Fibroblast of lung (primary cell): ENCODE measurements around the gene DVL1.

Experiments used
- CTCF ChIP-seq, 2 donors: IDR thresholded peaks in 1 of 2; conservative IDR thresholded peaks in 1 of 2; 1 replicate in 1 of 2; 2 replicates in 1 of 2; pipeline ENCODE4 v1.5.1; 2011 to 2012; ENCODE audit warnings: low read length in 2 of 2, control low read depth in 1 of 2, inconsistent platforms in 1 of 2, low read depth in 1 of 2, mild to moderate bottlenecking in 1 of 2
- EZH2 ChIP-seq: IDR thresholded peaks from 2 replicates; pipeline ENCODE4 v1.5.1; 2012; ENCODE audit warnings: low read length, control low read depth, mild to moderate bottlenecking; ENCODE audit errors: missing control alignments

- TF ChIP-seq CTCF (conservative IDR thresholded peaks at IDR 0.05 in 1 of 2, IDR thresholded peaks at IDR 0.05 in 1 of 2; ENCODE audit: low read depth in 1 of 2, low read length in 2 of 2): no peak
- no peak for TF ChIP-seq EZH2
Observed at GRCh38 chr1:1318777-1319645, 30.2 kb downstream of the DVL1 start.
